GM18517 (cell line): ENCODE data around the gene PIGT.

Source experiments
- ATAC-seq: cut with Tn5 transposase; IDR thresholded peaks from one replicate; pipeline ENCODE4 v1.9.1; 2021; ENCODE audit warnings: mild to moderate bottlenecking, moderate library complexity; ENCODE audit not compliant: unreplicated experiment

The PIGT gene

DNA sequence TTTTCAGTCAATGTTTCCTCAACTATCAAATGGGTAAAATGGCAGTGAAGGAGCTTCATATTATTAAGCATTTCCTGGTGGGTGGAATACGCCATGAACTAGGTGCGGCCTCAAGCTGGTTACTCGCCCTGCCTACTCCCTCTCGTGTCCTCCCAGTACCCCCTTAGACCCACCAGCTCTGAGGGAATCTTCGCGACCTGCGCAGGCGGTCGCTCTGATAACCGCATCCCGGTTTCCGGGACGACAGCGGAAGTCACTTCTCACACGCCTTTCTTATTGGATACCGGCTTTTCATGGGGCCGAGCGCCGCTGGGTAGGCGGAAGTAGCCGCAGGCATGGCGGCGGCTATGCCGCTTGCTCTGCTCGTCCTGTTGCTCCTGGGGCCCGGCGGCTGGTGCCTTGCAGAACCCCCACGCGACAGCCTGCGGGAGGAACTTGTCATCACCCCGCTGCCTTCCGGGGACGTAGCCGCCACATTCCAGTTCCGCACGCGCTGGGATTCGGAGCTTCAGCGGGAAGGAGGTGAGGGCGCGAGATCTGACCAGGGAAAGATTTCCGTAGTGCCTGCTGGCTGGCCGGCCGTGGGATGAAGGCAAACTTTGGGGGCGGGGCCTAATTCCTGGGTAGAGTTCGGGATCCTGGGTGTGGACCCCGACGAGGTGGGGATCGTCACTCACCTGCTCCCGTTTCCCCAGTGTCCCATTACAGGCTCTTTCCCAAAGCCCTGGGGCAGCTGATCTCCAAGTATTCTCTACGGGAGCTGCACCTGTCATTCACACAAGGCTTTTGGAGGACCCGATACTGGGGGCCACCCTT, at the start of gene PIGT:
Gene PIGT, plus strand, starts transcription at position 320 of the 816 bp plus-strand sequence. Its CDS starts 16 bp downstream, at position 336.
- ATAC-seq = no peak

GRCh38 chr20:45366192-45366591, 49.7 kb upstream of the PIGT start:
- ATAC-seq = no peak

DNA sequence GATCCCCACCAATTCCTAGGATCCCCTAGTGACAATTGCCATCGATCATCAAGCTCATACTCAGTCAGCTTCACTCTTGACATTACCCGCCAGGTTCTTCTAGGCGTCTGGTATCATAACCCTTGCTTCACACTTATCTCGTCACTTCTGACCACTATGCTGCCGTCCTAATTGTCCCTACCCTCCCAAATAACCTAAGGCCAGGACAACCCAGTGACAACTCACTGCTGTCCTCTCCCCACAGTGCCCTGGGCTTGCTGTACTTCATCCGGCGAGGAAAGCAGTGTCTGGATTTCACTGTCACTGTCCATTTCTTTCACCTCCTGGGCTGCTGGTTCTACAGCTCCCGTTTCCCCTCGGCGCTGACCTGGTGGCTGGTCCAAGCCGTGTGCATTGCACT, 49.3 kb upstream of the PIGT start:
- no peak for ATAC-seq

GRCh38 chr20:45367126-45367525, 48.8 kb upstream of the PIGT start:
- no peak for ATAC-seq

- ATAC-seq = peak; percentile 83
Observed at GRCh38 chr20:45368221-45368980, 47.5 kb upstream of the PIGT start.

- no peak for ATAC-seq
Observed at GRCh38 chr20:45370571-45371160, 45.3 kb upstream of the PIGT start.

- ATAC-seq = no peak
Observed at GRCh38 chr20:45372241-45372640, 43.7 kb upstream of the PIGT start.

DNA sequence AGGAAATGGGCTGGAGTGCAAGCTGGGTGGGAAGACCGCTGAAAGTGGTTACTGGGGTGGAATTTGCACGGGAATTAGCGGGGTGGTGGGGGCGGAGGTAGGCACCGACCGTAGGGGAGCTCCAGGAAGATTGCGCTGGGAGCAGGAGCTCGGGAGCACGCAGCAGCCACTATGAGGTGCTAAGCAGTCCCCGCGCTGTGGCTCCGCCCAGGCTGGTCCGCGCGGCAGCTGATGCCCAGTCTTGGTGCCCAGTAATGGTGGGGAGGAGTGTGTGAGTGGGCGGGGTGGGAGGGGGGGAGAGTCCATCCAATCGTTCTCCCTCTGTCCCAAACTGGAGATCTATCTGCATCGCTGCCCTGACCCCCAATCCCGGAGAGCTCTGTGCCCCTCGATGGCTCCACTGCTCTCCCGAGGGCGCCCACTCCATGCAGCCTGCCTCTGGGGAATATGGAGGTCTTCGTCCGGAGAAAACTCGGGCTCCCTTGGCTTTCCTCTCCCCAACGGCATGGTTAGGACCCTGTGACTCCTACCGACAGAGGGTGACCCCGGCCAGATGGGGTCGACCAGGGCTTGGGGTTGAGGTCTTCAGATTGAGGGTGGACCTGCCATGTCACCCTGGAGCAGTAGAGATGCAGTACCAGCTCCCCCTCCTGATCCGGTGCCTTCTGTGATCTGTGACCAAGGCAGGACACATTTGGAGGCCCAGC, 43.1 kb upstream of the PIGT start:
- no peak for ATAC-seq

DNA sequence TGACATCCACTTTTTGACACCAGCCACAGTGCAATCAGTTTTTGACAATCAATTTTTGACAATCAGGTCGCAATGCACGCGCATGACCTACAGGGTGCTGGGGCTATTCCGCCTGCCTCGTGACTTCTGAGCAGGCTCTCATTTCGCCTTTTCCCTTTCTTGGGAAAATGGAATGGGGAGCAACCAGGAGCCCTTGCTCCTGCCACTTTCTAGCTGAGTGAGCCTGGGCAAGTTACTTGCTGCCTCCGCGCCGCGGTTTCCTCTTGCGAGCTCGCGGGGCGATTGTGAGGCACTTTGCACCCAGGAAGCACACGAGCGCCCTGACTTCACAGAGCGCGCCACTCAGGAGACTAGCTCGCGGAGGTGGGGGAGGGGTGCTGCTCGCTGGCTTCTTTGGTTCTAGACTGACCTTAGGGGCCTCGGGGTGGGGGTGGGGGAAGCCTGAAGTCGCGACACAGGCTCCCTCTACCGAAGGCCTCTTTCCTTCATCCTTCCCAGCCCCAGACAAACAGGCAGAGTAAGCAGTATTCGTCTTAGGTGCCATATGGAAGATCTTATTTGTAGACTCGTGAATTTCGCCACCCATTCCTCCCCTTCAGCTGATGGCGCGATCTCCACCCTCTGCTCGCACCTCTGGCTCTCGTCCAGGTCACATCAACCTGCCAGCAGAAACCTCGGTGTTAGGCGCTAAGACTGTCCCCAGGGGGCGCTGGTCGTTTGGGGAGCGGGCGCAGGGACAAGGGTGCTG, 42.4 kb upstream of the PIGT start:
- ATAC-seq = no peak

DNA sequence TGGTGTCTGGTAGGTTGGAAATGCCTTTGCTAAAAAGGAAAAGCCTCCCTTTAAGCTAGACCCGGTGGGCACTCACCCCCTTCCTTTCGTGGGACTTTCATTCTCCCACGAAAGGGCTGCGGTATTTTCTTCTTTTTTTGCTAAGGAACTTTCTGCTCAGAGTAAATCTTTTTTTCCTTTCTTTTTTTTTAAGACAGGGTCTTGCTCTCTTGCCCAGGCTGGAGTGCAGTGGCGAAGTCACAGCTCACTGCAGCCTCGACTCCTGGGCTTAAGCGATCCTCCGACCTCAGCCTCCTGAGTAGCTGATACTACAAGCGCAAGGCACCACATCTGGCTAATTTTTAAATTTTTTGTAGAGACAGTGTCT, 41.9 kb upstream of the PIGT start:
- ATAC-seq = no peak

GRCh38 chr20:45374966-45375365, 41.0 kb upstream of the PIGT start:
- ATAC-seq = no peak

- ATAC-seq = no peak
Observed at GRCh38 chr20:45377269-45377668, 38.7 kb upstream of the PIGT start.

DNA sequence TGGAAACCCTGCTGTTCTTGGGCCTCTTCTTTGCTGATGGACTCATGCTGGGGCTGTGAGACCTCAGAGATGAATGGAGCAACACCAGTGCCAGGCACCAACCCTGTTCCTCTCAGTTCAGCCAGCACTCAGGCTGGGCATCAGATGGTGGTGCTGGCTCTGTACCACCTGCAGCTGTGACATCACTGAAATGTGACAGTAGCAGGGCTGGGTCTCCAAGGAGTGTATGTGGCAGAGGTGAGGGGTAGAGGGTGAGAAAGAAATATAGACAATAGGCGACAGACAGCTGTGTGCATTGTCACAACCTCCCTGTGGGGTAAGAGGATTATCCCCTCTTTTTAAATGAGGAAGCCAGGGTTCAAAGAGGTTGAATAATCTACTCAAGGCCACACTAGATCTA, 37.8 kb upstream of the PIGT start, which contains the start of gene TP53TG5:
Gene TP53TG5, minus strand, starts transcription at position 135 of the 400 bp plus-strand sequence. Its CDS starts 89 bp downstream, at position 46.
- ATAC-seq = no peak

DNA sequence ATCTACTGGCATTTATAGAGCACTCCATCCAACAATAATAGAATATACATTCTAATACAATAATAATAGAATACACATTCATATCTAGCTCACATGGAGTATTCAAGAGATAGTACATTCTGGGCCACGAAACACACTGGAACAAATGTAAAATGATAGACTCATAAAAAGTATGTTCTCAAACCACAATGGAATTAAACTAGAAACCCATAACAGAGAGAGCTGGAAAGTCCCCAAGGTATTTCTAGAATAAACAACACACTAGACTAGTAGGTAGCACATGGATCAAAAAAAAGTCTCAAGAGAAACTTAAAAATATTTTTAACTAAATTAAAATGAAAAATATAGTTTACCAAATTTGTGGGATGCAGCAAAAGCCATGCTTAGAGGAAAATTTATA, 28.7 kb upstream of the PIGT start:
- ATAC-seq = no peak

- ATAC-seq = no peak
Observed at GRCh38 chr20:45390931-45391330, 25.0 kb upstream of the PIGT start.

DNA sequence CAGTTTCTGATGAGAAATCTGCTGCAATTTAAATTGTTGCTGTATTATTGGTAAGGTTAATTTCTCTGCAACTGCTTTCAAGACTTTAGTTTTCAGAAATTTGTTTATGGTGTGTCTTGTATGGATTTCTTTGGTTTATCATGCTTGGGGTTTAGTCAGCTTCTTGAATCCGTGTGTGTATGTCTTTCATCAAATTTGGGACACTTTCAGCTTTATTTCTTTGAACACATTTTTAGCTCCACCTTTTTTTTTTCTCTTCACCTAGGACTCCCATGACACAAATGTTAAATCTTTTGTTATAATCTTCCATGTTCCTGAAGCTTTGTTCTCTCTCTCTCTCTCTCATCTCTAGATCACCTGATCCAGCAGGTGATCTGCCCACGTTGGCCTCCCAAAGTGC, 24.4 kb upstream of the PIGT start:
- ATAC-seq = no peak

DNA sequence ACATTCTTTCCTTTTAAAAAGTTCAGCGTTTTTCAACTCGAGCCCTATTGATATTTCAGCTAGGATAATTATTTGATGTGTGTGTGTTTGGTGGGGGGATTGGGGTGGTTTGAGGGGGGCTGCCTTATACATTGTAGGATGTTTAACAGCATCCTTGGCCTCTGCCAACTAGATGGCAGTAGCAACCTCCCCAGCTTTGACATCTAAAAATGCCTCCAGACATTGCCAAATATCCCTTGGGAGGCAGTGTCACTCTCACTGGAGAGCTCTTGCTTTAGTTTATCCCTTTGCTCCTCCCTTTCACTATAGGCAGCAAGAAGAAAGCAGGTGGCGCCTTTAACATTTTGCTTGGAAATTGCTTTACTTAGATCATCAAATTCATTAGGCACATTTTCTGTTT, 23.2 kb upstream of the PIGT start:
- no peak for ATAC-seq

GRCh38 chr20:45394221-45395113, 21.5 kb upstream of the PIGT start:
- ATAC-seq = no peak

- ATAC-seq = no peak
Observed at GRCh38 chr20:45395114-45395415, 20.9 kb upstream of the PIGT start.

GRCh38 chr20:45399018-45399417, 16.9 kb upstream of the PIGT start:
- ATAC-seq = no peak
